OCI-LY7 (cell line): ENCODE results near the gene CWC27. TPM values are rescaled to one million over a fixed set of nuclear protein-coding genes. Genes with fewer than 3 reads are reported as not detected.
A peak's percentile ranks its signal among the peaks of the same experiment; 100 is the strongest.

Experiments
- BruUV-seq: library from RNA; stranded (reverse); fragments of 400-500 nt; replicated peaks from 2 replicates; lab custom pipeline; 2021; lab: Mats Ljungman, UMichigan
- CTCF ChIA-PET: fragments of 300-600 bp; sonication (Branson Sonifier 250); formaldehyde crosslinking; loops from one replicate; lab custom pipeline; 2022; ENCODE audit warnings: antibody characterized with exemption; ENCODE audit not compliant: unreplicated experiment; lab: Charles Lee
- POLR2A ChIA-PET: fragments of 300-600 bp; sonication (Branson Sonifier 250); formaldehyde crosslinking; loops from one replicate; lab custom pipeline; 2022; ENCODE audit warnings: antibody characterized with exemption; lab: Charles Lee
- DNase-seq: peaks from one replicate; pipeline ENCODE4 v3.0.0-alpha.2; 2015; ENCODE audit warnings: low spot score
- H2AFZ ChIP-seq: fragments of 200-600 bp; sonication (generic), shearing (Covaris generic); 2 replicates; pipeline ENCODE4 v1.6.1; 2014; ENCODE audit warnings: mild to moderate bottlenecking, antibody characterized with exemption, low read length, moderate library complexity
- H3K27ac ChIP-seq: fragments of 200-600 bp; sonication (generic); 2 replicates; pipeline ENCODE4 v1.5.1; 2014; ENCODE audit warnings: mixed run types, low read depth, mild to moderate bottlenecking, moderate library complexity, low read length, inconsistent platforms; ENCODE audit not compliant: poor library complexity, severe bottlenecking
- H3K36me3 ChIP-seq: fragments of 200-600 bp; sonication (generic); 2 replicates; pipeline ENCODE4 v1.6.1; 2014; ENCODE audit warnings: mild to moderate bottlenecking, antibody characterized with exemption, low read length, moderate library complexity, mixed read lengths; ENCODE audit not compliant: insufficient read depth
- H3K4me1 ChIP-seq: fragments of 200-600 bp; sonication (generic); 2 replicates; pipeline ENCODE4 v1.5.1; 2014; ENCODE audit warnings: mild to moderate bottlenecking, low read length; ENCODE audit not compliant: insufficient read depth, poor library complexity, severe bottlenecking
- H3K4me2 ChIP-seq: fragments of 200-600 bp; sonication (generic); 2 replicates; pipeline ENCODE4 v1.6.1; 2014; ENCODE audit warnings: mild to moderate bottlenecking, low read length
- H3K4me3 ChIP-seq: fragments of 200-600 bp; sonication (generic); 2 replicates; pipeline ENCODE4 v1.5.1; 2014; ENCODE audit warnings: mild to moderate bottlenecking, low read depth, low read length; ENCODE audit not compliant: poor library complexity, severe bottlenecking
- H3K79me2 ChIP-seq: fragments of 200-600 bp; sonication (generic); 2 replicates; pipeline ENCODE4 v1.6.1; 2016; ENCODE audit warnings: low read depth, mild to moderate bottlenecking, low read length, moderate library complexity, mixed read lengths; ENCODE audit not compliant: insufficient read depth
- H3K9me2 ChIP-seq: fragments of 200-600 bp; sonication (generic); 2 replicates; pipeline ENCODE4 v1.6.1; 2016; ENCODE audit warnings: mild to moderate bottlenecking, low read length, mixed read lengths; ENCODE audit not compliant: insufficient read depth
- H3K9me3 ChIP-seq: fragments of 200-600 bp; sonication (generic); 2 replicates; pipeline ENCODE4 v1.6.1; 2014; ENCODE audit warnings: mild to moderate bottlenecking, mixed run types, low read length, mixed read lengths
- H4K20me1 ChIP-seq: fragments of 200-600 bp; sonication (generic); 2 replicates; pipeline ENCODE4 v1.6.1; 2014; ENCODE audit warnings: mild to moderate bottlenecking, antibody characterized with exemption, low read length, moderate library complexity, mixed read lengths; ENCODE audit not compliant: insufficient read depth
- CTCF ChIP-seq: fragments of 200-600 bp; sonication (generic); conservative IDR thresholded peaks from 2 replicates; pipeline ENCODE4 v1.5.1; 2014; ENCODE audit warnings: mild to moderate bottlenecking, antibody characterized with exemption, low read length, moderate library complexity, mixed read lengths
- EZH2phosphoT487 ChIP-seq: fragments of 200-600 bp; sonication (generic); IDR thresholded peaks from 2 replicates; pipeline ENCODE4 v1.6.1; 2018; ENCODE audit warnings: low read depth, borderline replicate concordance, mild to moderate bottlenecking, mixed run types, antibody characterized with exemption, low read length, moderate library complexity, mixed read lengths
- intact Hi-C: fragments of 100-400 bp; cut with micrococcal nuclease; formaldehyde crosslinking; loops from one replicate; pipeline ENCODE4 v1.10.0; 2022; ENCODE audit not compliant: unreplicated experiment
- total RNA-seq, 2 experiments: library from RNA; depleted of rRNA in 1 of 2; stranded (reverse); fragments of >200 nt in 1 of 2; shearing (Covaris generic) in 1 of 2; gene quantifications; 2 replicates each; pipeline ENCODE4 v1.2.3, GENCODE V29; 2014 to 2022

The CWC27 gene
- total RNA-seq, 2 experiments from 2014 or later, result 15.4 to 33.1 TPM

GRCh38 chr5:65034029-65034812 is 265.5 kb downstream of the CWC27 start:
- H3K4me3 ChIP-seq, result peak overlapping the region; percentile 66
- no peaks in the 10 kb centered on the region for H3K36me3 ChIP-seq
- intact Hi-C loops, result loop anchor here (2.0 kb wide), 1 partner anchor 27 kb away; no protein-coding TSS in a partner anchor
- H3K9me3 ChIP-seq, result no peaks in the 10 kb centered on the region
- H3K9me2 ChIP-seq, result no peaks in the 10 kb centered on the region
- peaks cover 63% of the 10 kb centered on the region for H3K4me1 ChIP-seq
- peak overlapping the region; percentile 80 for H3K27ac ChIP-seq
- POLR2A ChIA-PET, result interaction anchor here (0.6 to 7.4 kb wide), 13 partner anchors 12 to 1045 kb away, joined by 3 to 57 read pairs (median 4); partner anchors contain the start of gene ADAMTS6
- CTCF ChIA-PET, result interaction anchor here (0.7 to 1.9 kb wide), 4 partner anchors 10 to 39 kb away, joined by 3 to 4 read pairs (median 4); no protein-coding TSS in a partner anchor
- BruUV-seq, result no TSS peak
- no peak for TF ChIP-seq EZH2phosphoT487
- no peak for TF ChIP-seq CTCF
- no peaks in the 10 kb centered on the region for H3K79me2 ChIP-seq
- peak; percentile 72 for DNase-seq
- H4K20me1 ChIP-seq, result no peaks in the 10 kb centered on the region
- H2AFZ ChIP-seq, result peak overlapping the region; percentile 83; the same call in 1 of the 2 replicates
- peak overlapping the region; percentile 89 for H3K4me2 ChIP-seq

- DNase-seq, result peak; percentile 85
- TF ChIP-seq EZH2phosphoT487, result no peak
- TF ChIP-seq CTCF, result no peak
- ChIA-PET POLR2A (interaction anchor here (0.6 to 7.4 kb wide), 7 partner anchors 13 to 1045 kb away, joined by 3 to 57 read pairs (median 5); no protein-coding TSS in a partner anchor), CTCF (no interaction called here)
- Histone ChIP-seq H3K4me3 (peak overlapping the region; percentile 66), H3K36me3 (no peaks in the 10 kb centered on the region), H3K9me2 (no peaks in the 10 kb centered on the region), H4K20me1 (no peaks in the 10 kb centered on the region), H3K27ac (peak overlapping the region; percentile 80), H2AFZ (peak overlapping the region; percentile 83), H3K4me1 (peaks cover 63% of the 10 kb centered on the region), H3K79me2 (no peaks in the 10 kb centered on the region), H3K9me3 (no peaks in the 10 kb centered on the region), H3K4me2 (peak overlapping the region; percentile 89)
- BruUV-seq, result no TSS peak
- intact Hi-C loops, result loop anchor here (2.0 to 5.0 kb wide), 2 partner anchors 26 to 447 kb away; partner anchors contain the start of gene ADAMTS6
These were observed 266.1 kb downstream of the CWC27 start for GRCh38 chr5:65034813-65035209.
